Pulmonary artery endothelial cell (primary cell): ENCODE data around the gene CDH4. TPM values are rescaled to one million over a fixed set of nuclear protein-coding genes. Genes with fewer than 3 reads are reported as not detected.
"Not testable (repeated sequence)": the region's sequence is repeated elsewhere in the genome, so short reads cannot be mapped to it uniquely, and the experiment has no call there.

ENCODE experiments used
- DNase-seq: peaks from one replicate; pipeline ENCODE4 v3.0.0-alpha.2; 2011; ENCODE audit warnings: low read depth, low spot score
- total RNA-seq: library from RNA; depleted of rRNA; stranded (reverse); fragments of >200 nt; gene quantifications from 2 replicates; pipeline ENCODE4 v1.2.3, GENCODE V29; 2014

Gene CDH4
- total RNA-seq, 1 donor from 2014 or later, result 7.5 TPM

DNA sequence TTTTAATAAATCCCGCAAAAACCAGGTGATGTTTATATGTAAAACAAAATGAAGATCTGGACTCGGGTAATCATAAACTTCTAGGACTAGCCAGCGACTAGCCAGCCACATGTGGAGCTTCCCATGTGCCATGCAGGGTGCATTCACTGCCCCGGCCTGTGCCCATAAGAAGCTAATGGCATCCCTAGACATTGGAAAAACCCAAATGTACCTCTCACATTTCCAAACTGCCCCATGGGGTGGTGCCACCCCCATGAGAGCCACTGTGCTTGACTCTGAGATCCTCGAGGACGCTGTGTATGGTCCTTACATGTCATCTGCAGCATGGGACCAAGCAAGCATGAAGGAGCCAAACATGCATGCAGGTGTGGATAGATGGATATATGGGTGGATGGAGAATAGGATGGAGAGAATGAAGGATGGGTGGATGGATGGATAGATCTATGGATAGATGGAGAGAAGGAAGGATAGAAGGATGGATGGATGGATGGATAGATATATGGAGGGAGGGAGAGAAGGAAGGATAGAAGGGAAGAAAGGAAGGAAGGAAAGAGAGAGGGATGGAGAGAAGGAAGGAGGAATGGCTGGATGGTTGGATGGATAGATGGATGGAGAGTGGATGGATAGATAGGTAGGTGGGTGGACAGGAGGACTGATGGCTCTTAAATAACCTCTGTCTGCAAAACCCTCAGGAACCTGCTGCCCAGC is 203.6 kb downstream of the CDH4 start:
- DNase-seq, result no peak

DNA sequence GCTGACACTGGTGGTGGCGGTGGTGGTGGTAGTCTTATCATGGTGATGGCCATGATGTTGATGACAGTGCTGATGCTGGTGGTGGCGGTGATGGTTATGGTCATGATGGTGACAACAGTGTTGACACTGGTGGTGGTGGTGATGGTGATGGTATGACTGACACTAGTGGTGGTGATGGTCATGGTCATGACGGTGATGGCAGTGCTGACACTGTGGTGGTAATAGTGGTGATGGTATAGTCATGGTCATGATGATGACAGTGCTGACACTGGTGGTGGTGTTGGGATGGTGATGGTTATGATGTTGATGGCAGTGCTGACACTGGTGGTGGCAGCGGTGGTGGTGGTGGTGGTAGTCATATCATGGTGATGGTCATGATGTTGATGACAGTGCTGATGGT is 205.7 kb downstream of the CDH4 start:
- no peak for DNase-seq

DNA sequence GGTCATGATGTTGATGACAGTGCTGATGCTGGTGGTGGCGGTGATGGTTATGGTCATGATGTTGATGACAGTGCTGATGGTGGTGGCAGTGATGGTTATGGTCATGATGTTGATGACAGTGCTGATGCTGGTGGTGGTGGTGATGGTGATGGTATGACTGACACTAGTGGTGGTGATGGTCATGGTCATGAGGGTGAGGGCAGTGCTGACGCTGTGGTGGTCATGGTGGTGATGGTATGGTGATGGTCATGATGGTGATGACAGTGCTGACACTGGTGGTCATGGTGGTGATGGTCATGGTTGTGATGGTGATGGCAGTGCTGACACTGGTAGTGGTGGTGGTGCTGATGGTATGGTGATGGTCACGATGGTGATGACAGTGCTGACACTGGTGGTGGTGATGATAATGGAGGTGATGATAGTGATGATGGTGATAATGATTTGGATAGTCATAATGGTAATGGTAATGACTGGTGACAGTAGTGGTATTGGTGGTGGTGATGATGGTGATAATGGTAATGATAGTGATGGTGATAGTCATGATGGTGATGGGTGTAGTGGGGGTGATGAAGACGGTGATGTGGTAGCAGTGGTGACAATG is 206.2 kb downstream of the CDH4 start:
- DNase-seq, result no peak

DNA sequence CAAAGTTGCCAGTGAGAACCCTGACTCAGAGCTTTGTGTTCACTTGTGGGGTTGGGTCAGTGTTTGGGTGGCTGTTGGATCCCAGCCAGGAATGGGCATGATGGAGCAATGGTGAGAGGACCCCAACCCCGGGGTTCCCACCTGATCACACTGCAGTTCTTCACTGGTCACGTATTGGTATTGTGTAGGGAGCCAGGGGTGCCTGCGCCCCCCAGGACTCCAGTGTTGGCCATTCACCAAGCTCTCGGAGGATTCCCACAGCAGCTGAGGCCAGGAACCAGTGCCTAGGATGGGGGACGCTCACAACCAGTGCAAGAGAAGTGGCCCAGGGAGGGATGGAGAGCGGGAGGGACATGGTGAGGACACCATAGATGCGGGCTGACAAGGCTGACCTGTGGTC is 207.2 kb downstream of the CDH4 start:
- no peak for DNase-seq

DNA sequence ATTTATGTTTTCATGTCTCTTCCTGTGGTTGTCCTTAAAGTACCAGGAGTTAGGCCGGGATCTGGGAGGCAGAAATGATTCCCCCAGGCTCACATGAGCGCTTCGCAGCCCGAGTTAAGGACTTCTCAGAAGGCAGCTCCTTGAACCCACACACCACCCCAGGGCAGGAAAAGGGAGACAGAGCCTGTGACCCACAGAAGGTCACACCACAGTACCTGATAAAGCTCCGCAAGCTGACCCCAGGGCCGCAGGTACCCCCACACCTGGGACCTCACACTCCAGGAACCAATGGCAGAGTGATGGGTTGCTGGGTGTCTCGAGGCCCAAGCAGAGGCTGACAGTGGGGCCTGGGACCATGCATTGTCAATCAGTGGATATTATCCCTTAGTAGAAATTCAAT is 207.6 kb downstream of the CDH4 start:
- DNase-seq, result no peak

DNA sequence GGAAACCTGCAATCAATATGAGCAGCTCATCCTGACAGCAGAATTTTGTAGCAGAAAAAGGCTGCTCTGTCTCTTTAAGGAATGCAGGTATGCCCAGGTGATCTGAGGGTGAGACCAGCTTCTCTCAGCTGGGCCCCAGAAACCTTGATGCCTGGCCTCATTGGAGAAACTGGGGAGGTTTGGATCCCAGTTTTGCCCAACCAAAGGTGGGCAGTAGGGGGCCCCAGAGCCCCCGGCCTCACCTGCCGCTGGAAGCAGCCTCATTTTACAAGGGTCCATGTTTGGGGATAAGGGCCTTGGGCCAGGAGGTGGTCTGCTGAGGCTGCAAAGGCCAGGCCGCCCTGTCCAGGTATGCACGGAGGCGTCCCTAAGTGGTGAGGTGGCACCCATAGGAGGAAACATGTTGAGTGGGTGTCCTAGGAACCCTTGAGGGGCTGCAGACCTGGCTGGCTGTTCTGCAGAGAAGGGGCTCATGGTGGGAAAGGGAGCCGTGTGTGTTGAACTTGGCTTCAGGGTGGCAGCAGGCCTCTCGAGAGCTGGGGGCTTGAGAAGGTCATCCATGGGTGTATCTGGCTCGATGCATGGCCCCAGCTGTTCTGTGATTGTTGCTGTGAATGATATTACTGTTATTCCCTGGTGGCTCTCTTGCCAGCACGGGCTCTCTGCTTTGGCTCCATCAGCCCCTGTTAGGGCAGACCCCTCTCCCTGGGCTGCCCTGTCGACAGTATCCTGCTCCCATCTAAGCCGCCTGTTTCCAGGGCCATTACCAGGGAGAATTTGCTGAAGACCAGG is 208.4 kb downstream of the CDH4 start:
- no peak for DNase-seq

DNA sequence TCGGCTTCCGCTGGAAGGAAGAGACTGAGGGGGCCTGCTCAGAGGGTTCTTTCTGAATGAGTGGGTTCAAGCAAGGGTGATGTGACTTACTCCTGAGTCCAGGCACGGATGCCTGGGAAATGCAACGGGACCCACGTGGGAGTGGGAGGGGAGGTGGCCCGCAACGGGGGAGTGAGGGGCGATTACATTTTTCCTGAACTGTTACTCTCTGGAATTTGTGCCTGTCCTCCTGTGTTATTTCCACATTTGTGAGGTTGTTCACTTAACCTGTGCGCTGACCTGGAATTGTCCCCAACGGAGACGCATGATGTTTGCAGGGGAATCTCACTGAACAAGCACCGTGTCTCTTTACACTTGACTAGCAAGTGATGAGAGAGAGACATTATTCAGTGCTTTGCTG is 209.4 kb downstream of the CDH4 start:
- no peak for DNase-seq

DNA sequence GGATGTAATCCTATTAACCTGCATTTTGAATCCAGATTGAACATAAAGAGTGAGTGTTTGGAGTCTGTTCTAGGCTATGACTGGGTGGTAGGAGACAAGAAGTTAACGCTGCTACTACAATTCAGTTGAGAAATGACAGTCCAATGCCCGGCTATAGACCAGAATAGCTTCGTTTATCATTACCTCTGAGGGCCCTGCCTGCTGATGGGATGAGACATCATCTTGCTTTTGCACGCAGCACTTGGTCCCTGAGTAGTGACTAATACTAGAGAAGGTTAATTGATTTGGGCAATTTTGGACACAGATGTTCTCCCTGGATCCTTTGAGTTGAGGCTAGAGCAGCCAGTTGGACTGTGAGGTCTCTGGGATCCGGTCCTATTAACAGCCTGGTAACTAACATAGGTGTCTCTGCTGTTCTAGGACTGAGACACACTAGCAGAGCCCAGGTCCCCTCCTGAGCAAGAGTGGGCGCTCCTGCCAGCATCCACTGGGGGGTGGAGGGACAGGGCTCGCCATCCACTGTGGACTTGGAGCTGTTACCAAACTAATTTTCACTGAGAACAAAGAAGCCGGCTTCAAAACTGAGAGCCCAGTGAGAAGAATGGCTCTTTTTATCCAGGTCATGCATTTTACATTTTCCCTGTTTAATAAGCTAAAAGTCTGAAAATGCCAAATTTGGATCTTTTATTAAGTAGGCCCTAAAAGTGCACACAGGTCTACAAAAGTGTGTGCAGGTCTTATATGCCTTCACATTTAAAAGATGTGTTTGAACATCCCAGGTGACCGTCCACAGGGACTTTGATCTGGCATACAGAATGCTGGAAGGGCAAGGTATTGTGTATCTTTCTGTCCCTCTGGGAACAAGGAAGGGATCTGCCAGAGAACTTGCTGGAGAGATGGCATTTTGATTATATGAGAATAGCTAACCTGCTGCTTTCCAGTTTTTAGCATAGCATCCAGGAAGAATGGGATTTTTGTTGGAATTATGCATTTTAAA is 212.5 kb downstream of the CDH4 start:
- DNase-seq, result no peak

DNA sequence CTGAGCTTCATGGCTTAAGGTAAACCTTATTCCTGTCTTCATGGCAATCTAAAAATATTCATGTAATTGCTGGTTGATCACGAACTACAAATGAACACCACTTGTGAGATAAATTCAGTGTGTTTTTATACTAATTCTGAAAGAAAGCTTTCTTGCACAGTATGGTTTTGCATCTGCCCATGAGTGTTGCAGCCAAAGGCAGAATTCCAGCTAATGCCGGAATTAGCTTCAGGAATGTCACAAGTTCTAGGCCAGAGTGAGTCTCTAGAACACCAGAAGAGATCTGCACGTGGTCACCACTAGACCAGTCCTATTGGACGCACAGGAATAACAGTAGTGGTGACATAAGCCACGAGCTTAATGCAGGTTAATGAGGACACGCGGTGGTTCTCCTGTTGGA is 223.7 kb downstream of the CDH4 start:
- no peak for DNase-seq

DNA sequence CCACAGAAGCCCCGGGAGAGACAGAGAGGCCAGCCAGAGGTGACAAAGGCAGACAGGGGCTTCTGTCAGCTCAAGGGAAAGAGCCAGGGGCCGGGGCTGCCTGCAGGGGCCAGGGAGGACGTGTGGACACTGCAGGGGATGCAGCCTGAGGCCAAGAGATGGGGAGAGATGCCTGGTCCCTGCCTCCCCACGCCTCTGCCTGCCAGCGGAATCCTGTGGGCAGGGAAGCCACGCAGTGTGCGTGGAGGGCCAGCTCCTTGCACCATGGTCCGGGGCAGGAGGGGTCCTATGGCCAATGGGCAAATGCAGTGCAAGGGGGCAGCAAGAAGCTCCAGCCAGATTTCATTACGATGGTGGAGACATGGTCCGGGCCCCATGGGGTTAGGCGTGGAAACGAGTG is 224.9 kb downstream of the CDH4 start:
- no peak for DNase-seq

DNA sequence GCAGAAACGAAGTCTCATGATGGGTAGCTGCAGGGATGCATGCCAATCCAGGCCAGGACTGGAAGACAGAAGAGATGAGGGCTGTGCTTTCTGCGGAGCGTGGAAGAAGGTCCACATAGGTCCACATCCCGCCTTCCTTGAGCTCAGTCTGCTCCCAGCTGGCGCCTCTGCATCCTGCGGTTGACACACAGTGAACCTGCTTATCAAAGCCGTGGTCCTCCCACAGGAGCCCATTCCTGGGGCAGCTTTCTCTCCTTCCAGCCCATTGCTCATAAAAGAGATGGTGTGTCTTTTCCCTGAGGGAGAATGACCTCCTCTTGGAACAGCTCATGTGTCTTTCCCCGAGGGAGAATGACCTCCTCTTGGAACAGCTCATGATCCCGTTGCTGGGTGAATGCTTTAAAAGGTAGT is 225.4 kb downstream of the CDH4 start:
- DNase-seq, result no peak

DNA sequence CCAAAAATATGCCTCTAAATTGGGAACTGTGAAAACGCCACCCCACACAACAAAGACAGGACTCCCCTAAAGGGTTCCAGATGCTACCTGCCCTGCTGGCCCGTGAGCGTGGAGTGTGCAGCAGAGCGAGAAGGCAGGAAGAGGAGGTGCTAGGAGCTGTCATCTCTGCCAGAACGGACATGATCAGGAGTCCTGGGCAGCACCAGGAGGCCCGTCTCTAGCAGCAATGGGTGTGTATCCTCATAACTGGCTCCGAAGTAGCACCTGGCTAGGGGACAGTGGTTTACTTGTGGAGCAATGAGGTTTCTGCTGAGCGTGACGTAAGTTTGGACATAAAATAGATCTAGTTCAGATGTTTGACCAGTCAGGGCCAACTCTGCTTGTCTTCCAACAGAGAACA is 226.0 kb downstream of the CDH4 start:
- DNase-seq, result no peak

DNA sequence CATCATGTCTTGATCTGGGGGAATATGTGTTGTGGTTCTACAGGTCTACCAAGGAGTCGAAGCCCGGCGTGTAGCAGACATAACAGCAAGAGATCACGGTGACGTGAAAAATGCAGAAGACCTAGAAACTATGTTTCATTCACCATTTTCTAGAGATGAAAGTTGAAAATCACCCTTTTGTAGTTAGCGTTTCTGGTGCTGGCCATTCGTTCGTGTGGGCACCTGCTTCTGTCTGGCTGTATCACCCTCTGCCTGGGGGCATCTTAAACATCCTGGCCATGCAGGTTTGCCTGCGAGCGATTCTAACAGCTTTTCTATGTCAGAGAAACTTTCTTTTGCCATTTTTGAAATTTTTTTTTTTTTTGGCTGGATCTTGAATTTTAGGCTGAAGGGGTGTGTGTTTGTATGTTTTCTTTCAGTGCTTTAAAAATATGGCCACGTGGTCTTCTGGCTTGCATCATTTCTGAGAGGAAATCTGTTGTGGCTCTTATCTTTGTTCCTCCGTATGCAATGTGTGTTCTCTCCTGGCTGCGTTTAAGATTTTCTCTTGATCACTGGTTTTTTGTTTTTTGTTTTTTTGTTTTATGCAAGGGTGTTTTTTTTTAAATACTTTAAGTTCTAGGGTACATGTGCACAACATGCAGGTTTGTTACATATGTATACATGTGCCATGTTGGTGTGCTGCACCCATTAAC is 226.7 kb downstream of the CDH4 start:
- no peak for DNase-seq

DNA sequence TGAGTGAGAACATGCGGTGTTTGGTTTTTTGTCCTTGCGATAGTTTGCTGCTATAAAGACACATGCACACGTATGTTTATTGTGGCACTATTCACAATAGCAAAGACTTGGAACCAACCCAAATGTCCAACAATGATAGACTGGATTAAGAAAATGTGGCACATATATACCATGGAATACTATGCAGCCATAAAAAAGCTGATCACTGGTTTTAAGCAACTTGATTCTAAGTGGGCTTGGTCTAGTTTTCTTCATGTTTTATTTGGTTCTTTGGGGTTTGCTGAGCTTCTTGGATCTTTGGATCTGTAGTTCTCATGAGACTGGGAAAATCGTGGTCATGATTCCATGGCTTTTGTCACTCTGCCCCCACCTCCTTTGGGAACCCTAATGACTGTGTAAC is 227.4 kb downstream of the CDH4 start:
- DNase-seq, result not testable (repeated sequence)

DNA sequence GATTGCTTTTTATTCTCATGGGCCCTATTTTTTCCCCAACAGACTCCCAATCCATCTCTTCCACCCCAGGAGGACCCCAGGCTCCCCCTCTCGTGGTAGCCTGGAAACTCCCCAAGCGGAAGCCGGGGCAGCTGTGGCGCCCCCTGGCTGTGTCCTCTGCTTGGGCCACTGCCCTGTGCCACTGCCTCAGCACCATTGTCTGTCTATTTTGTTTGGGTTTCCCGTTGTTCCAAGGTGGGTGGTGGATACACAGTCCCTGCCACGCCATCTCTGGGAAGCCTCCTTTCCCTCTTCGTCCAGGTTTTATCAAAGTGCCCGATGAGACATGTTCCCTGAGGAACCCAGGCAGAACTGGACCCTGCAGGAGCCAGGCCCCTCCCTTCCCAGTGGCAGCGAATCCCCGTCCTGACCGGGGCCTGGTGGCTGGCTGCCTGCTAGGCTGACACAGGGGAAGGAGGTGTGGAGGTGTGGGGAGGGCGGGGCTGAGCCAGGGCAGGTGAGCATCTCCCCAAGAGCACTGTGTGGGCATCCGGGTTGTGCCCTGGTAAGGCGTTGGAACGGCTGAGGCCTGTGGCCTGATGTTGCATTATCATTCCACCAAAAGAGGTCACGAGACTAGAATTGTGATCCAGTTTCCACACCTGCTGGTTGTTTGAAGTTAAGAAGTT is 228.2 kb downstream of the CDH4 start:
- DNase-seq, result no peak

DNA sequence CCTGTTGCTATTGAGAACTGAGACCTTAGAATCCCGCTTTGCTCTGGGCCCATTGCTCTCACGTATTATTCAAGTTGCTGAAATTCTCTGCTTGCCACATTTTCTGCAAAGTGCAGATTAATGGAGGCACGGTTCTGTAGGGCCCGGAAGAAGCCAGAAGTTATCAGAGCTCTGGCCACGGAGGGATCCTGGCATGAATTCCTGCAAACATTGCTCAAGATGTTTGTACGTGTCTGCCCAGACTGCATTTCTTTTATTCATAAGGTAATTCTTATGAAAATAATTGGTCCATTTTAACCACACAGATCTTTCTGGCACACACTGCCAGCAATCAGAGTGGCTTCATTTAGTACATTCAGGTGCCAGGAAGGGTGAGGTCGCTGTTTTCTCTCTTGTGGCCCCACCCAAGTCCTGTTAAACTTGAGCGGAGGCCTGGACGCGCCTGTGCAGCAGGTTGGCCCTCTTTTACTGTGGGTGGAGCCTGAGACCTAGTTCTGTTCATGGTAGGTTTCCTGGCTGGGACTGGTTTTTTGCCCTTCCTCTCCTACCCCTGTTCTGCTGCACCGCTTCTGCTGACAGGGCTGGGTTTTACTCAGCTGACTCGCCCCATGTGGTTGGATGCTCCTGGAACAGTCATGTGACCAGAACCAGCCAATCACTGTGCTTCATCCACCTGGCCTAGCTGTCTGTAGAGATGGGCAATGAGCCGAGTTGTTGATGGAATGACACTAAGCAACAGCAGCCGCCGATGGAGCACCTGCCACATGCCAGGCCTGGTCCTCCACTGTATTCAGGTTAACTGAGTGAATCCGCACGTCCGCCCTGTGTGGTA is 230.2 kb downstream of the CDH4 start:
- DNase-seq, result no peak

DNA sequence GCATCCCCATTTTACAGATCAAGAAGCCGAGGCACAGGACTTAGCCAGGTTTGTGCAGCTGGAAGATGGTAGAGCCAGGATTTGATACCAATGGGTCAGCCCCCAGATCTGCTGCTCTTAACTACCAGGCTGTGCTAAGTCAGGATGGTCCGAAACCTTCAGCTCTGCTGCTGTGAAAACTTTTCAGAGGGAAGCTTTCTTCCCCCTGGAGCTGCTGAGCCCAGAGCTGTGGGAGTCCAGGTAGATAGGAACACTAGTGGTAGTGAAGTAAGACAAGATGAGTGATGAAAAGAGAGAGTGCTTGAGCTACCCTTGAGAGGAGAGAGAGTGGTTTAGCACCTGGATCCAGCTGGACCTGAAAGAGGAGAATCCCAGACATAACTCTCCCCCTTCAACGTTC is 230.8 kb downstream of the CDH4 start:
- DNase-seq, result no peak

DNA sequence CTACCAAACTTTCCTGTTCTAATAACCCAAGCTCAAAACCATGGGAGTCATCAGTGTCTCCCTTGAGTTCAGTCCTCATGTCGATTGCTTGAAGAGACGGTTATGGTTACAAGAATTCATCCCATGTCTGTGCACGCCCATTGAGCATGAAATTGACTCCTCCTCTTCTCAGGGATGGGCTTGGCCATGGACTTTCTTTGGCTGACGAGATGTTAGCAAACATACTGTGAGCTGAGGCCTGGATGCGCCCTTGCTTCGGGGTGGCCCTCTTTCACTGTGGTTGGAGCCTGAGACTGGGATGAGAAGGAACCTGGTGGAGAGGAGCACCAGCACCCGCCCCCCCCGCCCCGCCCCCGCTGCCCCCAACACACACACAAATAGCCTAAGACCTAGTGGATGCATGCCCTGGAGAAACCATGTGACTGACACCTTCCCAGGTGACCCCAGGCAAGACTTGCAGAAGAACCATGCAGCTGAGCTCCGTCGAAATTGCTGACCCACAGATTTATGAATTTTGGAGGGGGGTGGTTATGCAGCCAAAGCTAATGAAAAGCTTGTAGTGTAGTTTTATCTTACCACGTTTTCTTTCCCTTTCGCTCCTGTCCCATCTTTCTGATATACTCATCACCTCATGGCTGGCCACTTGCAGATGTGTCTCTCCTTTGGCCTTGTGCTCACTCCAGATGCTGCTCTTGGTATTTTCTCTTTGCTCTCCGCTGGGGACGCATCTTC is 231.4 kb downstream of the CDH4 start:
- DNase-seq, result no peak

DNA sequence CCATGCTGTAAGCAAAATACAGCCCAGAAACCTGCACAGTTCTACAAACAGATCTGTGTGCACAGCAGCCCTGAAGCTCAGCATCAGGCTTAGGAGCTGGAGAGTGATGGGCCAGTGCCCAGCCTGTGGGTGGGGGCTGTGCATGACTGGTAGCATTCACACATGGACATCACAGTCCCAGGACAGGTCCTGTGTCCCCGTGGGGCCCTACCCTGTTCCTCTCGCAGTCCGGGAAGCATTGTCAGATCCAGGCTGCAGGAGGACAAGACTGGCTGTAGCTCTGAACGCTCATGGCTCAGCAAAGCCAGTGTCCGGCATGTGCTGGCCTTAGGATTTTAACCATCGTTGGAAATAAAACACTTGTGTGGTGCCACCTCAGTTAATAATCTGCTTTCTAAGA is 234.1 kb downstream of the CDH4 start:
- DNase-seq, result no peak
